Activated T-cell treated with anti-CD3 and anti-CD28 coated beads, Interleukin-2, amount 50 U/mL, for 48 hours (primary cell): ENCODE data around the gene KRTAP12-2.
A peak's percentile ranks its signal among the peaks of the same experiment; 100 is the strongest.
"Not testable (repeated sequence)": the region's sequence is repeated elsewhere in the genome, so short reads cannot be mapped to it uniquely, and the experiment has no call there.

Experiments used
- DNase-seq, 2 experiments: peaks; one replicate each; pipeline ENCODE4 v3.0.0-alpha.2; 2020

The KRTAP12-2 gene

GRCh38 chr21:44682580-44683151, 15.9 kb upstream of the KRTAP12-2 start:
- DNase-seq: no peak

GRCh38 chr21:44681861-44682579, 15.3 kb upstream of the KRTAP12-2 start, which contains the start of gene KRTAP12-1:
KRTAP12-1 (minus strand) TSS chr21:44682163; CDS start chr21:44682123, 40 bp downstream.
- DNase-seq: no peak

- no peak for DNase-seq
These were observed 14.4 kb upstream of the KRTAP12-2 start for GRCh38 chr21:44681152-44681551.

GRCh38 chr21:44677881-44678280, 11.2 kb upstream of the KRTAP12-2 start:
- DNase-seq: no peak

- DNase-seq: no peak
These were observed 5.2 kb upstream of the KRTAP12-2 start for GRCh38 chr21:44671911-44672310.

GRCh38 chr21:44670642-44671432, 4.1 kb upstream of the KRTAP12-2 start:
- no peak for DNase-seq

- DNase-seq: no peak
These were observed 885 bp upstream of the KRTAP12-2 start for GRCh38 chr21:44667612-44668011.

- no peak for DNase-seq
These were observed 2.0 kb downstream of the KRTAP12-2 start for GRCh38 chr21:44664691-44665090.

GRCh38 chr21:44661567-44661966, 5.2 kb downstream of the KRTAP12-2 start:
- DNase-seq: not testable (repeated sequence)

- no peak for DNase-seq
These were observed 7.7 kb downstream of the KRTAP12-2 start for GRCh38 chr21:44658913-44659595.

GRCh38 chr21:44658541-44658910, 8.2 kb downstream of the KRTAP12-2 start:
- DNase-seq: no peak

- no peak for DNase-seq
These were observed 8.8 kb downstream of the KRTAP12-2 start, which contains the start of gene KRTAP12-3 for GRCh38 chr21:44657635-44658540. KRTAP12-3 (plus strand) TSS chr21:44657932; CDS start chr21:44657980, 48 bp downstream.

GRCh38 chr21:44656868-44657267, 9.9 kb downstream of the KRTAP12-2 start:
- no peak for DNase-seq

- no peak for DNase-seq
These were observed 12.1 kb downstream of the KRTAP12-2 start, which contains the start of gene KRTAP12-4 for GRCh38 chr21:44654576-44655175. KRTAP12-4 (minus strand) TSS chr21:44654659; CDS start chr21:44654614, 45 bp downstream.

- no peak for DNase-seq
These were observed 12.8 kb downstream of the KRTAP12-2 start for GRCh38 chr21:44653656-44654575.

- no peak for DNase-seq
These were observed 13.6 kb downstream of the KRTAP12-2 start for GRCh38 chr21:44653123-44653522.

GRCh38 chr21:44650973-44651675, 15.6 kb downstream of the KRTAP12-2 start:
- DNase-seq: peak in 1 of 2 experiments; percentile 13

GRCh38 chr21:44650265-44650972, 16.3 kb downstream of the KRTAP12-2 start:
- DNase-seq: no peak
